Activated gamma-delta T cell treated with Interleukin-2 at 50 U/mL for 16 hours (primary cell): ENCODE results near the gene MPP2.
"Not testable (repeated sequence)": the region's sequence is repeated elsewhere in the genome, so short reads cannot be mapped to it uniquely, and the experiment has no call there.

Experiments
- DNase-seq: peaks from one replicate; pipeline ENCODE4 v3.0.0-alpha.2; 2020

The MPP2 gene

GRCh38 chr17:43873815-43874214, 33.5 kb downstream of the MPP2 start:
- no peak for DNase-seq

GRCh38 chr17:43873091-43873490, 34.2 kb downstream of the MPP2 start:
- DNase-seq: no peak

- DNase-seq: no peak
These were observed 35.2 kb downstream of the MPP2 start for GRCh38 chr17:43871946-43872690.

- not testable (repeated sequence) for DNase-seq
These were observed 38.3 kb downstream of the MPP2 start for GRCh38 chr17:43869031-43869430.

- DNase-seq: no peak
These were observed 38.9 kb downstream of the MPP2 start for GRCh38 chr17:43868226-43868994.

DNA sequence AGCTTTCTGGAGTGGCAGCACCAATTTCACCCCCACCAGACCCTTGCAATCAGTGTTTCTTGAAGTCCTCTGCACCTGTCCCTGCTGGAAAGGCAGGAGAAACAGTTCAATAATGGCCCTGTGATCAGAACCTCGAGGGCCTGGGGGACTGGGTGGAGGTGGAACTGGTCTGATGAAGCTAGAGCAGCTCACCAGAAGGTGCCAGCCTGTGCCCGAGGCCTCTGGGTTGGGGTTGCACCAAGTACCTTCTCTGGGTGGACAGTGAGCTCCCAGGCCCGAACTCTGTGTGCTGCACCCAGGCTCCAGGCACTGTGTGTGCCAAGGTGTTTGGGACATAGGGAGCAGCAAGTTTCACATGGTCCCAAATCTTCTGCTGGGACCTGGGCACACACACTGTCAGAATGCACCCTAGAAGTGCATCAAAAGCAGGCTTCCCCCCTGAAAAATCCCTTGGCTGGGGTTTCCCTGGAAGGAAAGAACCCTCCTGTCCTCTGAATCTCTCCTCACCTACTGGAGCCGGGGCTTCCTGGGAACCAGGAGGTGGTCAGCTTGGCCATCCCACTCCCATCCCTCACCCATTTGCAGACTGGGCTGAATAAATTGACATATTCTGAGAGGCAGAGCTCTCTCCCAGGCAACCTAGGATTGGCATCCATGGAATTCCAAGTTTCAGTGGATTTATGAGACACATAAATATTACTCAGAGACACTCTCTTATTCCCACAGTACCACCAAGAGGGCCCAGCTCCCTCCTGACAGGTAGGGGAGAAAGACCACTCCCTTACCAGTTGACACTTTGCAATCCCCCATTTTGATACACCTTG, 43.0 kb downstream of the MPP2 start:
- no peak for DNase-seq

DNA sequence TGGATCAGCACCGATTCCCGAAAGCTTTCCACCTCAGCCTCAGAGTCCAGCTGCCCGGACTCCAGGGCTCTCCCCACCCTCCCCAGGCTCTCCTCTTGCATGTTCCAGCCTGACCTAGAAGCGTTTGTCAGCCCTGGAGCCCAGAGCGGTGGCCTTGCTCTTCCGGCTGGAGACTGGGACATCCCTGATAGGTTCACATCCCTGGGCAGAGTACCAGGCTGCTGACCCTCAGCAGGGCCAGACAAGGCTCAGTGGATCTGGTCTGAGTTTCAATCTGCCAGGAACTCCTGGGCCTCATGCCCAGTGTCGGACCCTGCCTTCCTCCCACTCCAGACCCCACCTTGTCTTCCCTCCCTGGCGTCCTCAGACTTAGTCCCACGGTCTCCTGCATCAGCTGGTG, 45.4 kb downstream of the MPP2 start:
- DNase-seq: no peak

- no peak for DNase-seq
These were observed 46.3 kb downstream of the MPP2 start for GRCh38 chr17:43860927-43861622.

GRCh38 chr17:43860077-43860725, 47.1 kb downstream of the MPP2 start:
- no peak for DNase-seq

GRCh38 chr17:43857957-43858600, 49.3 kb downstream of the MPP2 start:
- no peak for DNase-seq

GRCh38 chr17:43857141-43857540, 50.2 kb downstream of the MPP2 start:
- DNase-seq: no peak

GRCh38 chr17:43856141-43856540, 51.2 kb downstream of the MPP2 start:
- DNase-seq: no peak

- no peak for DNase-seq
These were observed 52.3 kb downstream of the MPP2 start for GRCh38 chr17:43855061-43855460.

- DNase-seq: no peak
These were observed 52.8 kb downstream of the MPP2 start for GRCh38 chr17:43854498-43854897.

- DNase-seq: no peak
These were observed 53.8 kb downstream of the MPP2 start for GRCh38 chr17:43853546-43853945.

- no peak for DNase-seq
These were observed 54.8 kb downstream of the MPP2 start for GRCh38 chr17:43852571-43852970.

GRCh38 chr17:43849116-43849515, 58.2 kb downstream of the MPP2 start:
- DNase-seq: no peak

DNA sequence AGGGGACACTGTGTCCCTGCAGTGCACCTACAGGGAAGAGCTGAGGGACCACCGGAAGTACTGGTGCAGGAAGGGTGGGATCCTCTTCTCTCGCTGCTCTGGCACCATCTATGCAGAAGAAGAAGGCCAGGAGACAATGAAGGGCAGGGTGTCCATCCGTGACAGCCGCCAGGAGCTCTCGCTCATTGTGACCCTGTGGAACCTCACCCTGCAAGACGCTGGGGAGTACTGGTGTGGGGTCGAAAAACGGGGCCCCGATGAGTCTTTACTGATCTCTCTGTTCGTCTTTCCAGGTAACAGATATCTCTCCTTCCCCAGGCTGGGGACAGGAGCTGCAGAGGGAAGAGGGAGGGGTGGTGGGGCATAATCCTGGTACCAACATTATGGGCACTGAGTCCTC, 58.7 kb downstream of the MPP2 start:
- no peak for DNase-seq

DNA sequence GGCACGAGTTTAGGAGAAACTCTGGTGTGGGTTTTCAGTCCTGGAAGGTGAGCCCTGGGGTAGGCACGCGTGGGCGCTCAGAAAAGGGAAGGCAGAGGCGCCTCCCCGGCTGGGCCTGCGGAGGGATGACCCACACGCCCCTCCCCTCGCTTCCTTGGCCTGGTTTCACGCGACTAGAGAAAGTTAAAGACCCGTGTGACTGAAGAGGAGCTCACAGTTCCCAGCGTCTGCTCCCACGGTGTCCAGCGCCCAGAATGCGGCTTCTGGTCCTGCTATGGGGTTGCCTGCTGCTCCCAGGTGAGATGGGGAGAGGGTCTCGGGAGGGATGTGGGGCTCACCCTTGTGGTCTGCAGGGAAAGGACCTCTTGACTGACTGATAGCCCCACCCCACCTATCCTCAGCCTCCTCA, 60.4 kb downstream of the MPP2 start, which contains the start of gene CD300LG:
Gene CD300LG (plus strand): TSS at position 214 of the 409 bp plus-strand sequence. CDS start 41 bp downstream, at position 255.
- no peak for DNase-seq

GRCh38 chr17:43846221-43846712, 61.1 kb downstream of the MPP2 start:
- peak; percentile 73 for DNase-seq

DNA sequence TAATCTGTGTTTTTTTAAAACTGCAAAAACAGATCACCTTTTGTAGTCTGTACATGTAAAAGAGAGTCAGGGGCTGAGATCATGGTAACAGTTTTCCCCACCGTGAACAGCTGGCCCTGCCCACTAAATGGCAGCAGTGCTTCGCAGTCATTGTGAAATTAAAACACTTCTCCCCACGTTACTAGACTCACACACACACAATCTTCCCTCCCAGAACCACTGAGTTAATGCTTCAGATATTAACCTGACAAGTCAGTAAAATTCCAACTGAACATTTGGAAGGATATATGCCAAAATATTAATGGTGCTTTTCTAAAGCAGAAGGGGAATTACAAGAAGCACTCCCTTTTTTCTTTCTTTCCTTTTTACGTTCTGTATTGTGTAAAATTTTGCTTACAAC, 61.6 kb downstream of the MPP2 start:
- DNase-seq: no peak
